SK-N-SH treated with all-trans-retinoic acid at 6 μM for 48 hours (cell line): ENCODE results near the gene SERPINF2.
"Not testable (repeated sequence)": the region's sequence is repeated elsewhere in the genome, so short reads cannot be mapped to it uniquely, and the experiment has no call there.

Experiments used
- ATAC-seq: fragments of 200-7000 bp; cut with Tn5 transposase; 3 replicates; pipeline ENCODE4 v1.9.1; 2020; ENCODE audit warnings: mild to moderate bottlenecking, moderate library complexity
- ARNTL ChIP-seq: fragments of 450-650 bp; formaldehyde crosslinking; IDR thresholded peaks from 2 replicates; pipeline ENCODE4 v1.5.0; 2020; ENCODE audit warnings: low read depth, mild to moderate bottlenecking, moderate library complexity, borderline replicate concordance
- BACH2 ChIP-seq: fragments of 250-450 bp; sonication (Bioruptor Pico); IDR thresholded peaks from 2 replicates; pipeline ENCODE4 v1.9.0; 2021; ENCODE audit warnings: mild to moderate bottlenecking, borderline replicate concordance
- CREB5 ChIP-seq: fragments of 250-450 bp; sonication (Bioruptor Pico); IDR thresholded peaks from 2 replicates; pipeline ENCODE4 v1.5.1; 2020; ENCODE audit warnings: low read depth, mild to moderate bottlenecking, moderate library complexity
- CSDC2 ChIP-seq: fragments of 250-450 bp; sonication (Bioruptor Pico); IDR thresholded peaks from 2 replicates; pipeline ENCODE4 v1.5.0; 2020; ENCODE audit warnings: mild to moderate bottlenecking, moderate library complexity
- GLIS3 ChIP-seq: fragments of 250-450 bp; sonication (Bioruptor Pico); IDR thresholded peaks from 2 replicates; pipeline ENCODE4 v1.5.0; 2020; ENCODE audit warnings: mild to moderate bottlenecking, moderate library complexity
- ISL1 ChIP-seq: fragments of 250-450 bp; sonication (Bioruptor Pico); IDR thresholded peaks from 2 replicates; pipeline ENCODE4 v2.1.2; 2022; ENCODE audit warnings: mild to moderate bottlenecking, moderate library complexity
- OSR1 ChIP-seq: fragments of 250-450 bp; sonication (Bioruptor Pico); IDR thresholded peaks from 2 replicates; pipeline ENCODE4 v1.8.0; 2022; ENCODE audit warnings: moderate library complexity, mild to moderate bottlenecking, inconsistent platforms
- PATZ1 ChIP-seq: fragments of 250-450 bp; sonication (Bioruptor Pico); IDR thresholded peaks from 2 replicates; pipeline ENCODE4 v1.8.0; 2020; ENCODE audit warnings: mild to moderate bottlenecking, moderate library complexity, borderline replicate concordance
- PPARA ChIP-seq: fragments of 250-450 bp; sonication (Bioruptor Pico); IDR thresholded peaks from 2 replicates; pipeline ENCODE4 v1.5.0; 2020; ENCODE audit warnings: mild to moderate bottlenecking, borderline replicate concordance
- SNAI2 ChIP-seq: fragments of 250-450 bp; sonication (Bioruptor Pico); IDR thresholded peaks from 2 replicates; pipeline ENCODE4 v1.5.0; 2020; ENCODE audit warnings: mild to moderate bottlenecking, moderate library complexity
- TSHZ2 ChIP-seq: fragments of 250-450 bp; sonication (Bioruptor Pico); IDR thresholded peaks from 2 replicates; pipeline ENCODE4 v1.5.0; 2020; ENCODE audit warnings: mild to moderate bottlenecking, moderate library complexity
- ZC3H10 ChIP-seq: fragments of 250-450 bp; sonication (Bioruptor Pico); IDR thresholded peaks from 2 replicates; pipeline ENCODE4 v1.5.1; 2021; ENCODE audit warnings: mild to moderate bottlenecking, moderate library complexity
- ZFP3 ChIP-seq: fragments of 250-450 bp; sonication (Bioruptor Pico); IDR thresholded peaks from 2 replicates; pipeline ENCODE4 v1.5.0; 2020; ENCODE audit warnings: mild to moderate bottlenecking, moderate library complexity
- ZFP30 ChIP-seq: fragments of 450-650 bp; formaldehyde crosslinking; IDR thresholded peaks from 2 replicates; pipeline ENCODE4 v1.5.0; 2022; ENCODE audit warnings: mild to moderate bottlenecking, moderate library complexity
- ZNF70 ChIP-seq: fragments of 450-650 bp; formaldehyde crosslinking; IDR thresholded peaks from 2 replicates; pipeline ENCODE4 v1.5.0; 2020; ENCODE audit warnings: mild to moderate bottlenecking, moderate library complexity
- ZNF8 ChIP-seq: fragments of 450-650 bp; formaldehyde crosslinking; IDR thresholded peaks from 2 replicates; pipeline ENCODE4 v1.5.0; 2020; ENCODE audit warnings: mild to moderate bottlenecking, moderate library complexity
- TF ChIP-seq, protein P1 (sequence below): fragments of 250-450 bp; sonication (Bioruptor Pico); IDR thresholded peaks from 2 replicates; pipeline ENCODE4 v1.8.0; 2021; ENCODE audit warnings: low read depth, mild to moderate bottlenecking, moderate library complexity, borderline replicate concordance
- TF ChIP-seq, protein P2 (sequence below): fragments of 250-450 bp; sonication (Bioruptor Pico); IDR thresholded peaks from 2 replicates; pipeline ENCODE4 v1.5.1; 2021; ENCODE audit warnings: mild to moderate bottlenecking, moderate library complexity

SERPINF2 gene

GRCh38 chr17:1697681-1698080, 45.0 kb upstream of the SERPINF2 start:
- no peak for ATAC-seq
- TF ChIP-seq BACH2 (CRISPR knock-in tag) (no peak), OSR1 (CRISPR knock-in tag) (no peak), TSHZ2 (CRISPR knock-in tag) (no peak), CSDC2 (no peak), PPARA (CRISPR knock-in tag) (no peak), ARNTL (CRISPR knock-in tag) (no peak), ZNF8 (no peak), ZC3H10 (CRISPR knock-in tag) (no peak), CREB5 (CRISPR knock-in tag) (no peak), GLIS3 (CRISPR knock-in tag) (no peak), ZFP30 (no peak), PATZ1 (no peak)
- TF ChIP-seq, protein P1, sequence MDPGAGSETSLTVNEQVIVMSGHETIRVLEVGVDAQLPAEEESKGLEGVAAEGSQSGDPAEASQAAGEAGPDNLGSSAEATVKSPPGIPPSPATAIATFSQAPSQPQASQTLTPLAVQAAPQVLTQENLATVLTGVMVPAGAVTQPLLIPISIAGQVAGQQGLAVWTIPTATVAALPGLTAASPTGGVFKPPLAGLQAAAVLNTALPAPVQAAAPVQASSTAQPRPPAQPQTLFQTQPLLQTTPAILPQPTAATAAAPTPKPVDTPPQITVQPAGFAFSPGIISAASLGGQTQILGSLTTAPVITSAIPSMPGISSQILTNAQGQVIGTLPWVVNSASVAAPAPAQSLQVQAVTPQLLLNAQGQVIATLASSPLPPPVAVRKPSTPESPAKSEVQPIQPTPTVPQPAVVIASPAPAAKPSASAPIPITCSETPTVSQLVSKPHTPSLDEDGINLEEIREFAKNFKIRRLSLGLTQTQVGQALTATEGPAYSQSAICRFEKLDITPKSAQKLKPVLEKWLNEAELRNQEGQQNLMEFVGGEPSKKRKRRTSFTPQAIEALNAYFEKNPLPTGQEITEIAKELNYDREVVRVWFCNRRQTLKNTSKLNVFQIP: no peak

GRCh38 chr17:1699891-1700290, 42.8 kb upstream of the SERPINF2 start:
- ATAC-seq: not testable (repeated sequence)

- TF ChIP-seq ISL1 (CRISPR knock-in tag) (no peak), ZNF70 (CRISPR knock-in tag) (no peak), GLIS3 (CRISPR knock-in tag) (no peak), ZFP30 (no peak), SNAI2 (CRISPR knock-in tag) (no peak), TSHZ2 (CRISPR knock-in tag) (no peak), ZFP3 (CRISPR knock-in tag) (no peak), CREB5 (CRISPR knock-in tag) (no peak), BACH2 (CRISPR knock-in tag) (no peak), ZC3H10 (CRISPR knock-in tag) (no peak), ZNF8 (no peak), ARNTL (CRISPR knock-in tag) (no peak)
- TF ChIP-seq, protein P2, sequence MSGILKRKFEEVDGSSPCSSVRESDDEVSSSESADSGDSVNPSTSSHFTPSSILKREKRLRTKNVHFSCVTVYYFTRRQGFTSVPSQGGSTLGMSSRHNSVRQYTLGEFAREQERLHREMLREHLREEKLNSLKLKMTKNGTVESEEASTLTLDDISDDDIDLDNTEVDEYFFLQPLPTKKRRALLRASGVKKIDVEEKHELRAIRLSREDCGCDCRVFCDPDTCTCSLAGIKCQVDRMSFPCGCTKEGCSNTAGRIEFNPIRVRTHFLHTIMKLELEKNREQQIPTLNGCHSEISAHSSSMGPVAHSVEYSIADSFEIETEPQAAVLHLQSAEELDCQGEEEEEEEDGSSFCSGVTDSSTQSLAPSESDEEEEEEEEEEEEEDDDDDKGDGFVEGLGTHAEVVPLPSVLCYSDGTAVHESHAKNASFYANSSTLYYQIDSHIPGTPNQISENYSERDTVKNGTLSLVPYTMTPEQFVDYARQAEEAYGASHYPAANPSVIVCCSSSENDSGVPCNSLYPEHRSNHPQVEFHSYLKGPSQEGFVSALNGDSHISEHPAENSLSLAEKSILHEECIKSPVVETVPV (CRISPR knock-in tag): no peak
- TF ChIP-seq, protein P1: no peak
- ATAC-seq: no peak
Observed at GRCh38 chr17:1703063-1703462, 39.6 kb upstream of the SERPINF2 start.
